Measurements from ENCODE around the gene HIP1R.
A peak's percentile ranks its signal among the peaks of the same experiment; 100 is the strongest.

The HIP1R gene

DNA sequence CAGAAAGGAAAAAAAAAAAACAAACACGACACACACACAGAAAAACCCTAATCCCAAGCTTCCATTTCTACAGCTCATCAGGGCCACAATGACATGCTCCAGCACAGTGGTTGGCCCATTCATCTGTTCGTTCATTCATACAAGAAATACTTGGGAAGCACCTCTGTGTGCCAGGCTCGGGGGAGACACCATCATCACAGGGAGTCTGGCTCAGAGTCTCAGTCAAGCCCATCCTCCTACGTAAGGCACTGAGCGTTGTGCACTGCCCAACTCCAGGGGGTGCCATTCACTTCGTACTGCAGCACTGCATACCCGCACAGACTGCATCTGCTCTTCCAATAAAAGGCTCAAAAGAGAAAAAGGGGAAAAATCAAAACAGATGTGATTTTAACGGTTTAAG lies 45.4 kb downstream of the HIP1R start (continued):
- TF ChIP-seq ZNF426 (tag by site-specific recombination; IDR thresholded peaks at IDR 0.05) (no peak), ZSCAN30 (tag by site-specific recombination; IDR thresholded peaks at IDR 0.05) (peak; percentile 57; the same call in 1 of the 2 replicates), ZNF792 (tag by site-specific recombination; IDR thresholded peaks at IDR 0.05) (no peak), ZBTB1 (tag by site-specific recombination; IDR thresholded peaks at IDR 0.05) (no peak), KLF9 (tag by site-specific recombination; IDR thresholded peaks at IDR 0.05; ENCODE audit: low read depth) (no peak), ZNF514 (tag by site-specific recombination; IDR thresholded peaks at IDR 0.05) (no peak), SCRT2 (tag by site-specific recombination; IDR thresholded peaks at IDR 0.05) (no peak), ZNF350 (tag by site-specific recombination; IDR thresholded peaks at IDR 0.05) (no peak), ZNF302 (tag by site-specific recombination; IDR thresholded peaks at IDR 0.05; ENCODE audit: low read depth) (no peak), ZXDB (tag by site-specific recombination; IDR thresholded peaks at IDR 0.05) (no peak), ZNF341 (tag by site-specific recombination; IDR thresholded peaks at IDR 0.05; ENCODE audit: low read depth) (0 out of 2 replicates have a peak, but pooled peaks have one; percentile 19), SP7 (tag by site-specific recombination; IDR thresholded peaks at IDR 0.05) (no peak), ZSCAN16 (tag by site-specific recombination; IDR thresholded peaks at IDR 0.05) (no peak), ZBTB8A (tag by site-specific recombination; IDR thresholded peaks at IDR 0.05) (no peak), ZNF776 (tag by site-specific recombination; IDR thresholded peaks at IDR 0.05; ENCODE audit: borderline replicate concordance) (no peak), ZNF133 (tag by site-specific recombination; IDR thresholded peaks at IDR 0.05) (no peak), SCRT1 (tag by site-specific recombination; IDR thresholded peaks at IDR 0.05; ENCODE audit: borderline replicate concordance) (no peak), ZNF654 (tag by site-specific recombination; IDR thresholded peaks at IDR 0.05; ENCODE audit: low read depth) (peak; percentile 38; the same call in 1 of the 2 replicates)
- TF ChIP-seq, protein P1, sequence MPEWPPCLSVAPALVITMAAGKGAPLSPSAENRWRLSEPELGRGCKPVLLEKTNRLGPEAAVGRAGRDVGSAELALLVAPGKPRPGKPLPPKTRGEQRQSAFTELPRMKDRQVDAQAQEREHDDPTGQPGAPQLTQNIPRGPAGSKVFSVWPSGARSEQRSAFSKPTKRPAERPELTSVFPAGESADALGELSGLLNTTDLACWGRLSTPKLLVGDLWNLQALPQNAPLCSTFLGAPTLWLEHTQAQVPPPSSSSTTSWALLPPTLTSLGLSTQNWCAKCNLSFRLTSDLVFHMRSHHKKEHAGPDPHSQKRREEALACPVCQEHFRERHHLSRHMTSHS (tag by site-specific recombination; IDR thresholded peaks at IDR 0.05) = no peak
- TF ChIP-seq, protein P2, sequence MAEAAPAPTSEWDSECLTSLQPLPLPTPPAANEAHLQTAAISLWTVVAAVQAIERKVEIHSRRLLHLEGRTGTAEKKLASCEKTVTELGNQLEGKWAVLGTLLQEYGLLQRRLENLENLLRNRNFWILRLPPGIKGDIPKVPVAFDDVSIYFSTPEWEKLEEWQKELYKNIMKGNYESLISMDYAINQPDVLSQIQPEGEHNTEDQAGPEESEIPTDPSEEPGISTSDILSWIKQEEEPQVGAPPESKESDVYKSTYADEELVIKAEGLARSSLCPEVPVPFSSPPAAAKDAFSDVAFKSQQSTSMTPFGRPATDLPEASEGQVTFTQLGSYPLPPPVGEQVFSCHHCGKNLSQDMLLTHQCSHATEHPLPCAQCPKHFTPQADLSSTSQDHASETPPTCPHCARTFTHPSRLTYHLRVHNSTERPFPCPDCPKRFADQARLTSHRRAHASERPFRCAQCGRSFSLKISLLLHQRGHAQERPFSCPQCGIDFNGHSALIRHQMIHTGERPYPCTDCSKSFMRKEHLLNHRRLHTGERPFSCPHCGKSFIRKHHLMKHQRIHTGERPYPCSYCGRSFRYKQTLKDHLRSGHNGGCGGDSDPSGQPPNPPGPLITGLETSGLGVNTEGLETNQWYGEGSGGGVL (tag by site-specific recombination; IDR thresholded peaks at IDR 0.05) = no peak
- TF ChIP-seq, protein P3, sequence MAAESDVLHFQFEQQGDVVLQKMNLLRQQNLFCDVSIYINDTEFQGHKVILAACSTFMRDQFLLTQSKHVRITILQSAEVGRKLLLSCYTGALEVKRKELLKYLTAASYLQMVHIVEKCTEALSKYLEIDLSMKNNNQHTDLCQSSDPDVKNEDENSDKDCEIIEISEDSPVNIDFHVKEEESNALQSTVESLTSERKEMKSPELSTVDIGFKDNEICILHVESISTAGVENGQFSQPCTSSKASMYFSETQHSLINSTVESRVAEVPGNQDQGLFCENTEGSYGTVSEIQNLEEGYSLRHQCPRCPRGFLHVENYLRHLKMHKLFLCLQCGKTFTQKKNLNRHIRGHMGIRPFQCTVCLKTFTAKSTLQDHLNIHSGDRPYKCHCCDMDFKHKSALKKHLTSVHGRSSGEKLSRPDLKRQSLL (tag by site-specific recombination; IDR thresholded peaks at IDR 0.05) = no peak
- TF ChIP-seq, protein P4, sequence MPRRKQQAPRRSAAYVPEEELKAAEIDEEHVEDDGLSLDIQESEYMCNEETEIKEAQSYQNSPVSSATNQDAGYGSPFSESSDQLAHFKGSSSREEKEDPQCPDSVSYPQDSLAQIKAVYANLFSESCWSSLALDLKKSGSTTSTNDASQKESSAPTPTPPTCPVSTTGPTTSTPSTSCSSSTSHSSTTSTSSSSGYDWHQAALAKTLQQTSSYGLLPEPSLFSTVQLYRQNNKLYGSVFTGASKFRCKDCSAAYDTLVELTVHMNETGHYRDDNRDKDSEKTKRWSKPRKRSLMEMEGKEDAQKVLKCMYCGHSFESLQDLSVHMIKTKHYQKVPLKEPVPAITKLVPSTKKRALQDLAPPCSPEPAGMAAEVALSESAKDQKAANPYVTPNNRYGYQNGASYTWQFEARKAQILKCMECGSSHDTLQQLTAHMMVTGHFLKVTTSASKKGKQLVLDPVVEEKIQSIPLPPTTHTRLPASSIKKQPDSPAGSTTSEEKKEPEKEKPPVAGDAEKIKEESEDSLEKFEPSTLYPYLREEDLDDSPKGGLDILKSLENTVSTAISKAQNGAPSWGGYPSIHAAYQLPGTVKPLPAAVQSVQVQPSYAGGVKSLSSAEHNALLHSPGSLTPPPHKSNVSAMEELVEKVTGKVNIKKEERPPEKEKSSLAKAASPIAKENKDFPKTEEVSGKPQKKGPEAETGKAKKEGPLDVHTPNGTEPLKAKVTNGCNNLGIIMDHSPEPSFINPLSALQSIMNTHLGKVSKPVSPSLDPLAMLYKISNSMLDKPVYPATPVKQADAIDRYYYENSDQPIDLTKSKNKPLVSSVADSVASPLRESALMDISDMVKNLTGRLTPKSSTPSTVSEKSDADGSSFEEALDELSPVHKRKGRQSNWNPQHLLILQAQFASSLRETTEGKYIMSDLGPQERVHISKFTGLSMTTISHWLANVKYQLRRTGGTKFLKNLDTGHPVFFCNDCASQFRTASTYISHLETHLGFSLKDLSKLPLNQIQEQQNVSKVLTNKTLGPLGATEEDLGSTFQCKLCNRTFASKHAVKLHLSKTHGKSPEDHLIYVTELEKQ (tag by site-specific recombination; IDR thresholded peaks at IDR 0.05; ENCODE audit: borderline replicate concordance) = no peak
- TF ChIP-seq, protein P5, sequence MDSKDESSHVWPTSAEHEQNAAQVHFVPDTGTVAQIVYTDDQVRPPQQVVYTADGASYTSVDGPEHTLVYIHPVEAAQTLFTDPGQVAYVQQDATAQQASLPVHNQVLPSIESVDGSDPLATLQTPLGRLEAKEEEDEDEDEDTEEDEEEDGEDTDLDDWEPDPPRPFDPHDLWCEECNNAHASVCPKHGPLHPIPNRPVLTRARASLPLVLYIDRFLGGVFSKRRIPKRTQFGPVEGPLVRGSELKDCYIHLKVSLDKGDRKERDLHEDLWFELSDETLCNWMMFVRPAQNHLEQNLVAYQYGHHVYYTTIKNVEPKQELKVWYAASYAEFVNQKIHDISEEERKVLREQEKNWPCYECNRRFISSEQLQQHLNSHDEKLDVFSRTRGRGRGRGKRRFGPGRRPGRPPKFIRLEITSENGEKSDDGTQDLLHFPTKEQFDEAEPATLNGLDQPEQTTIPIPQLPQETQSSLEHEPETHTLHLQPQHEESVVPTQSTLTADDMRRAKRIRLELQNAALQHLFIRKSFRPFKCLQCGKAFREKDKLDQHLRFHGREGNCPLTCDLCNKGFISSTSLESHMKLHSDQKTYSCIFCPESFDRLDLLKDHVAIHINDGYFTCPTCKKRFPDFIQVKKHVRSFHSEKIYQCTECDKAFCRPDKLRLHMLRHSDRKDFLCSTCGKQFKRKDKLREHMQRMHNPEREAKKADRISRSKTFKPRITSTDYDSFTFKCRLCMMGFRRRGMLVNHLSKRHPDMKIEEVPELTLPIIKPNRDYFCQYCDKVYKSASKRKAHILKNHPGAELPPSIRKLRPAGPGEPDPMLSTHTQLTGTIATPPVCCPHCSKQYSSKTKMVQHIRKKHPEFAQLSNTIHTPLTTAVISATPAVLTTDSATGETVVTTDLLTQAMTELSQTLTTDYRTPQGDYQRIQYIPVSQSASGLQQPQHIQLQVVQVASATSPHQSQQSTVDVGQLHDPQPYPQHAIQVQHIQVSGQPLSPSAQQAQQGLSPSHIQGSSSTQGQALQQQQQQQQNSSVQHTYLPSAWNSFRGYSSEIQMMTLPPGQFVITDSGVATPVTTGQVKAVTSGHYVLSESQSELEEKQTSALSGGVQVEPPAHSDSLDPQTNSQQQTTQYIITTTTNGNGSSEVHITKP (tag by site-specific recombination; IDR thresholded peaks at IDR 0.05) = peak; percentile 71
- TF ChIP-seq, protein P6, sequence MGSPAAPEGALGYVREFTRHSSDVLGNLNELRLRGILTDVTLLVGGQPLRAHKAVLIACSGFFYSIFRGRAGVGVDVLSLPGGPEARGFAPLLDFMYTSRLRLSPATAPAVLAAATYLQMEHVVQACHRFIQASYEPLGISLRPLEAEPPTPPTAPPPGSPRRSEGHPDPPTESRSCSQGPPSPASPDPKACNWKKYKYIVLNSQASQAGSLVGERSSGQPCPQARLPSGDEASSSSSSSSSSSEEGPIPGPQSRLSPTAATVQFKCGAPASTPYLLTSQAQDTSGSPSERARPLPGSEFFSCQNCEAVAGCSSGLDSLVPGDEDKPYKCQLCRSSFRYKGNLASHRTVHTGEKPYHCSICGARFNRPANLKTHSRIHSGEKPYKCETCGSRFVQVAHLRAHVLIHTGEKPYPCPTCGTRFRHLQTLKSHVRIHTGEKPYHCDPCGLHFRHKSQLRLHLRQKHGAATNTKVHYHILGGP (tag by site-specific recombination; IDR thresholded peaks at IDR 0.05) = no peak
- TF ChIP-seq, protein P7, sequence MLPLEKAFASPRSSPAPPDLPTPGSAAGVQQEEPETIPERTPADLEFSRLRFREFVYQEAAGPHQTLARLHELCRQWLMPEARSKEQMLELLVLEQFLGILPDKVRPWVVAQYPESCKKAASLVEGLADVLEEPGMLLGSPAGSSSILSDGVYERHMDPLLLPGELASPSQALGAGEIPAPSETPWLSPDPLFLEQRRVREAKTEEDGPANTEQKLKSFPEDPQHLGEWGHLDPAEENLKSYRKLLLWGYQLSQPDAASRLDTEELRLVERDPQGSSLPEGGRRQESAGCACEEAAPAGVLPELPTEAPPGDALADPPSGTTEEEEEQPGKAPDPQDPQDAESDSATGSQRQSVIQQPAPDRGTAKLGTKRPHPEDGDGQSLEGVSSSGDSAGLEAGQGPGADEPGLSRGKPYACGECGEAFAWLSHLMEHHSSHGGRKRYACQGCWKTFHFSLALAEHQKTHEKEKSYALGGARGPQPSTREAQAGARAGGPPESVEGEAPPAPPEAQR (tag by site-specific recombination; IDR thresholded peaks at IDR 0.05) = no peak

All from HEK293 (cell line).